COLO668 (cell line): ENCODE results near the gene SPACA4.
A peak's percentile ranks its signal among the peaks of the same experiment; 100 is the strongest.

Experiments used
- DNase-seq: peaks from one replicate; lab custom pipeline; 2025; ENCODE audit not compliant: unreplicated experiment; lab: John Stamatoyannopoulos, UW

Gene SPACA4

GRCh38 chr19:48646722-48647216 is 40.2 kb downstream of the SPACA4 start:
- no peak for DNase-seq

DNA sequence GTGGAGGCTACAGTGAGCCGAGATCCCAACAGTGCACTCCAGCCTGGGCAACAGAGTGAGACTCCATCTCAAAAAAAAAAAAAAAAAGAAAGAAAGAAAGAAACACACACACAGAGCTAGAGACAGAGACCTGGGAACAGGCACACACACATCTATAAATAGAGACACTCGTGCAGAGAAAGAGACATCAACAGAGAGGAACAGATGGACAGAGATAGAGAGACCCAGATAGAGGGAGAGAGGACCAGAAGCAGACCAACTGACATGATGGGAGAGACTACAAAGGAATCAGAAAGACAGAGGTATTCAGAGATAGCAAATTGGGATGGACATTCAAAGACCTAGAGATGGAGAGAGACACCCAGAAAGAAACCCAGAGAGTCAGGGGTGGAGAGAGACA is 41.6 kb downstream of the SPACA4 start:
- no peak for DNase-seq

- no peak for DNase-seq
Observed at GRCh38 chr19:48650974-48651682, 44.6 kb downstream of the SPACA4 start.

- DNase-seq, result no peak
Observed at GRCh38 chr19:48651683-48652048, 45.1 kb downstream of the SPACA4 start.

DNA sequence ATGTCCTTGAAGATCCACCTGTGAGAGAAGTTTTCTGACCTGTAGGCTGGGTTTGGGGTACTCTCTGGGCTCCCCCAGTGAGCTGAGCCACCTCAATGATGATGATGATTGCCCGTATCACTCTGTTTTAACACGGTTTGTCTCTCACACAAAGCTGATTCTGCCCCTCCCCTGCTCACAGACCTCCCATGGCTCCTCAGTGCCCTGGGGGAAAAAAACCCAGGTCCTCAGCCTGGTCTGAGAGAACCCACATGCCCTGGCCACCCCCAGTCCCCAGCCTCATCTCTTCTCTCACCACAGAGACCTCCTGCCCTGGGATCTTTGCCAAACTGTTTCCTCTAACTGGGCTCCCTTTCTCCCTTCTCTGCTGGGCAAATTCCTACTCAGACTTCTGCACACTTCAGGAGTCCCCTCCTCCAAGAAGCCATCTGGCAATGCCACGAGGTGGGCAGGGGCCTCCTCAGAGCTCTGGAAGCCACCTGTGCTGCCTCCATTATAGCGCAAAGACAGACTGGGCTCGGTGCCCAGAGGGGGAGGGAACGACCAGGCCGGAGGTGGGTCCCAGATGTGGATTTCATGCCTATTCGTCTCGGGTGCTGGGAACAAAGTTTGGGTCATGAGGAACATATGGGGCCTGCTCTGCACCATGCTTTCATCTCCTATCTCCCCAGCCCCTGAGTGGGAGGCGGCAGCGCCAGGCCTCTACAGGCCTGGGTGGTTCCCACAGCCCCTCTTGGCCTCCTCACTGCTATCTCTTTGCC is 47.9 kb downstream of the SPACA4 start:
- DNase-seq, result peak; percentile 18

- no peak for DNase-seq
Observed at GRCh38 chr19:48656840-48657474, 50.4 kb downstream of the SPACA4 start.
